ENCODE measurements around the gene KCNQ4.

KCNQ4 gene

DNA sequence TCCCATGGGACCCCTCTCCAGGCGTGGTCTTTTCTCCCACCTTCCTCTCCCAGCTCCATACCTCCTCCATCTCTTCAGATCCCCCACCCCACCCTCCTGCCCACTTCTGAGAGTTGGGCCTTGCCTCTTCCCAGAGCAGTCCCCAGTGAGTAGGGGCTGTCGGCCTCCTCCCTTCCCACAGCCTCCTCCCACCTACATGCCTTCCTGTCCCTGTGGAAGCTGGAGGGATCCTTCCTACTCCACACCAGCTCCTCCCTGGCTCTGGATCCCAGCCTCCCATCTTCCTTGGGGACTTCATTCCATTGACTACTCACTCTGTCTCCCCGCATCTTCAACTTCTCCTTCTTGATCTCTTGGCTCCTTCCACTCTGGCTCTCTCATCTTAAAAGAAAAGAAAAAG lies 24.9 kb downstream of the KCNQ4 start:
- no peak overlapping the region for H3K27ac ChIP-seq (ENCODE audit: low read length)
- H3K9ac ChIP-seq (ENCODE audit: low read length in 2 of 2), result no peak overlapping the region
- no peaks in the 10 kb centered on the region for H3K36me3 ChIP-seq (ENCODE audit: control insufficient read depth in 2 of 2, insufficient read depth in 2 of 2, low read length in 2 of 2)
- H3K4me1 ChIP-seq (ENCODE audit: control insufficient read depth, insufficient read depth, low read length), result peaks cover 38% of the 10 kb centered on the region
- no peak overlapping the region for H3K4me3 ChIP-seq (ENCODE audit: low read length in 2 of 2)
- H3K27me3 ChIP-seq (ENCODE audit: control insufficient read depth in 1 of 2, insufficient read depth in 2 of 2, low read length in 2 of 2), result no peaks in the 10 kb centered on the region
- no peaks in the 10 kb centered on the region for H3K9me3 ChIP-seq (ENCODE audit: control insufficient read depth in 2 of 2, low read length in 2 of 2)

GRCh38 chr1:40808909-40809308 lies 25.3 kb downstream of the KCNQ4 start:
- H3K27me3 ChIP-seq (ENCODE audit: control insufficient read depth in 1 of 2, insufficient read depth in 2 of 2, low read length in 2 of 2), result no peaks in the 10 kb centered on the region
- H3K9ac ChIP-seq (ENCODE audit: low read length in 2 of 2), result no peak overlapping the region
- H3K9me3 ChIP-seq (ENCODE audit: control insufficient read depth in 2 of 2, low read length in 2 of 2), result no peaks in the 10 kb centered on the region
- peaks cover 33% of the 10 kb centered on the region for H3K4me1 ChIP-seq (ENCODE audit: control insufficient read depth, insufficient read depth, low read length)
- H3K36me3 ChIP-seq (ENCODE audit: control insufficient read depth in 2 of 2, insufficient read depth in 2 of 2, low read length in 2 of 2), result no peaks in the 10 kb centered on the region
- H3K4me3 ChIP-seq (ENCODE audit: low read length in 2 of 2), result no peak overlapping the region
- no peak overlapping the region for H3K27ac ChIP-seq (ENCODE audit: low read length)

GRCh38 chr1:40810927-40811326 lies 27.3 kb downstream of the KCNQ4 start:
- Histone ChIP-seq H3K9ac (ENCODE audit: low read length in 2 of 2) (no peak overlapping the region), H3K36me3 (ENCODE audit: control insufficient read depth in 2 of 2, insufficient read depth in 2 of 2, low read length in 2 of 2) (no peaks in the 10 kb centered on the region), H3K9me3 (ENCODE audit: control insufficient read depth in 2 of 2, low read length in 2 of 2) (no peaks in the 10 kb centered on the region), H3K27ac (ENCODE audit: low read length) (no peak overlapping the region), H3K4me3 (ENCODE audit: low read length in 2 of 2) (no peak overlapping the region), H3K27me3 (ENCODE audit: control insufficient read depth in 1 of 2, insufficient read depth in 2 of 2, low read length in 2 of 2) (no peaks in the 10 kb centered on the region), H3K4me1 (ENCODE audit: control insufficient read depth, insufficient read depth, low read length) (peaks cover 25% of the 10 kb centered on the region)

DNA sequence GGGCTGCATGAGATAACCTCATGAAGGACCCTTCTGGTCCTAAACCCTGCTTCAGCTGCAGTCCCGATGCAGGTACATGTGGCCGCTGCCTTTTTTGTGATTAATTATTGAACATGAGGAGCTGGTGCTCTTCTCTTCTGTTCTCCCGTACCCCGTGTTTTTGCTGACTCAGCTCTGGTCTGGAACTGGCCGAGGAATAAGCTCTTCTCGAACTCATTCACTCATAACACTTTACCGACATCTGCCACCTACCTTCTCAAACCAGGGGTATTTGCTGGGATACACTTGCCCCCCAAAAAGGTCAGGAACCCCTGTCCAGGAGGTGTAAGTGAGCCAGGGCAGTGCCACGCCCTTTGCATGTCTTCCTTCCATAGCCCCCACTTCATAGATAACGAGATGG lies 31.8 kb downstream of the KCNQ4 start:
- peaks cover 0 to 7% of the 10 kb centered on the region in 2 donors for H3K36me3 ChIP-seq (ENCODE audit: control insufficient read depth in 2 of 2, insufficient read depth in 2 of 2, low read length in 2 of 2)
- H3K27me3 ChIP-seq (ENCODE audit: control insufficient read depth in 1 of 2, insufficient read depth in 2 of 2, low read length in 2 of 2), result no peaks in the 10 kb centered on the region
- no peak overlapping the region for H3K9ac ChIP-seq (ENCODE audit: low read length in 2 of 2)
- no peaks in the 10 kb centered on the region for H3K9me3 ChIP-seq (ENCODE audit: control insufficient read depth in 2 of 2, low read length in 2 of 2)
- no peak overlapping the region for H3K4me3 ChIP-seq (ENCODE audit: low read length in 2 of 2)
- no peak overlapping the region for H3K27ac ChIP-seq (ENCODE audit: low read length)
- H3K4me1 ChIP-seq (ENCODE audit: control insufficient read depth, insufficient read depth, low read length), result peaks cover 10% of the 10 kb centered on the region

DNA sequence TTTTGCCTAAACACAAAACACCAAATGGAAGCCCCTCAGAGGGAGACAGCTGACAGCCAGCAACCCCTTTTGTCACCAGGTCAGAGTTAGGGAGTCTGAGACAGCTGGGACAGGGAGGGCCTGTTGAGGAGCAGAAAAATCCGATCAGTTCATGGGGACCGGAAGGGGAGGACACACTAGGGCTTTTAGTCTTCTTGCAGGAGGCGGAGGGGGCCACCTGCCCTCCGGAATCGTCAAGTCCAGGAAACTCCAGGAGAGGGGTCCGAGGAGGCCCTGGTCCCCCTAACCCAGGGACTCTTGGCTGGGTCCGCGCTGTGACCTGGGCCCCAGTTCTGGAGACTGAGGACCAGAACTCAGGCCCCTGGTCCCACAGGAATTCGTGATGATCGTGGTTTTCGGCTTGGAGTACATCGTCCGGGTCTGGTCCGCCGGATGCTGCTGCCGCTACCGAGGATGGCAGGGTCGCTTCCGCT lies 34.2 kb downstream of the KCNQ4 start:
- H3K27me3 ChIP-seq (ENCODE audit: control insufficient read depth in 1 of 2, insufficient read depth in 2 of 2, low read length in 2 of 2), result no peaks in the 10 kb centered on the region
- peaks cover 22% of the 10 kb centered on the region for H3K4me1 ChIP-seq (ENCODE audit: control insufficient read depth, insufficient read depth, low read length)
- H3K9me3 ChIP-seq (ENCODE audit: control insufficient read depth in 2 of 2, low read length in 2 of 2), result no peaks in the 10 kb centered on the region
- peaks cover 0 to 15% of the 10 kb centered on the region in 2 donors for H3K36me3 ChIP-seq (ENCODE audit: control insufficient read depth in 2 of 2, insufficient read depth in 2 of 2, low read length in 2 of 2)
- no peak overlapping the region for H3K27ac ChIP-seq (ENCODE audit: low read length)
- no peak overlapping the region for H3K9ac ChIP-seq (ENCODE audit: low read length in 2 of 2)
- H3K4me3 ChIP-seq (ENCODE audit: low read length in 2 of 2), result no peak overlapping the region

DNA sequence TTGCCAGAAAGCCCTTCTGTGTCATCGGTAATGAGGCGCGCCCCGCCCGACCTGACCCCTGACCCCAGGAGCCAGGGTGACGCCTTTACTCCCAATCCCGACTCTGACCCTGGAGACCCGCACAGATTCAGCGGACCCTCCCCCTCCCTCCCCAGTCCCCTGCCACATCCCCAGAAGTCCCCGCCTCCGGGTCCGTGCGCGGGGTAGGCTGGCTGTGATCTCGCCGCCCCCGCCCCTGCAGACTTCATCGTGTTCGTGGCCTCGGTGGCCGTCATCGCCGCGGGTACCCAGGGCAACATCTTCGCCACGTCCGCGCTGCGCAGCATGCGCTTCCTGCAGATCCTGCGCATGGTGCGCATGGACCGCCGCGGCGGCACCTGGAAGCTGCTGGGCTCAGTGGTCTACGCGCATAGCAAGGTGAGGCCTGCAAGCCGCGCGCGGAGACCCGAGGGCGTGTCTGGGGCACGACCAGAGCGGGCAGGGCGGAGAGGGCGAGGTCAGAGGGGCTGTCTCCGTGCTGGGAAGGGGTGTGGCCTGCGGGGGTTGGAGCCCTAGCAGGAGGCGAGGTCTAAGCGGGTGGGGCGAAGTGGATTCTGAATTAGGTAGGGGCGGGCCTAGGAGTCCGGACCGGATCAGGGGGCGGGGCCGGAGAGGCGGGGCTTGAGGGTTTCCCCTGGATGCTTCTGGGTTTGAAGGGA lies 34.8 kb downstream of the KCNQ4 start:
- peaks cover 23% of the 10 kb centered on the region for H3K4me1 ChIP-seq (ENCODE audit: control insufficient read depth, insufficient read depth, low read length)
- H3K9ac ChIP-seq (ENCODE audit: low read length in 2 of 2), result no peak overlapping the region
- H3K4me3 ChIP-seq (ENCODE audit: low read length in 2 of 2), result peak overlapping the region; percentile 31 to 59
- H3K27ac ChIP-seq (ENCODE audit: low read length), result no peak overlapping the region
- H3K36me3 ChIP-seq (ENCODE audit: control insufficient read depth in 2 of 2, insufficient read depth in 2 of 2, low read length in 2 of 2), result peaks cover 0 to 15% of the 10 kb centered on the region in 2 donors
- no peaks in the 10 kb centered on the region for H3K27me3 ChIP-seq (ENCODE audit: control insufficient read depth in 1 of 2, insufficient read depth in 2 of 2, low read length in 2 of 2)
- no peaks in the 10 kb centered on the region for H3K9me3 ChIP-seq (ENCODE audit: control insufficient read depth in 2 of 2, low read length in 2 of 2)

GRCh38 chr1:40819101-40819500 lies 35.5 kb downstream of the KCNQ4 start:
- peaks cover 26% of the 10 kb centered on the region for H3K4me1 ChIP-seq (ENCODE audit: control insufficient read depth, insufficient read depth, low read length)
- H3K27ac ChIP-seq (ENCODE audit: low read length), result no peak overlapping the region
- H3K9ac ChIP-seq (ENCODE audit: low read length in 2 of 2), result no peak overlapping the region
- H3K4me3 ChIP-seq (ENCODE audit: low read length in 2 of 2), result no peak overlapping the region
- H3K9me3 ChIP-seq (ENCODE audit: control insufficient read depth in 2 of 2, low read length in 2 of 2), result no peaks in the 10 kb centered on the region
- peaks cover 0 to 15% of the 10 kb centered on the region in 2 donors for H3K36me3 ChIP-seq (ENCODE audit: control insufficient read depth in 2 of 2, insufficient read depth in 2 of 2, low read length in 2 of 2)
- no peaks in the 10 kb centered on the region for H3K27me3 ChIP-seq (ENCODE audit: control insufficient read depth in 1 of 2, insufficient read depth in 2 of 2, low read length in 2 of 2)

DNA sequence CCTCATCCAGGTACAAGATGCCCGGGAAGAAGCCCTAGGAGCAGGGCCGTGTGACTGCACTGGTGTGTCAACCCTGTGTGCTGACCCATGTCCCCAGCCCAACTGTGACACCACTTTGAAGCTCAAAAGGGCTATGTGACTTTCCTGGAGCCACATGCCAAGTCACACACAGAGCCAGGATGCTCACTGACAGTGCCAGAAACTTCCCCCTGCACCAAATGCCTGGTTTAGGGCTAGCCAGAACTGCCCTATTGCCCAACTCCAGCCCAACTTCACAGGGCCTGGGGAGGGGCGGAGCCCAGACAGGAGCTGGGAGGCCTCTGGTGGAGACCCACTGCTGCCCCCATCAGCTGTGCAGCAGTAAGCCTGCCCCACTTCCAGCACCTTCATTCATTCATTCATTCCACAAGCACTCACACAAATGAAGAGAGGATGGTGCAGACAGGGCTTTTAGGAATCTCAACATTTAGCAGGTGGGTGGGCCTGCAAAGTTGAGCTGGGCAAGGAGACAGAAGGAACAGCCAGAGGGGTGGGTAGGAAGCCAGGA lies 36.7 kb downstream of the KCNQ4 start:
- H3K27me3 ChIP-seq (ENCODE audit: control insufficient read depth in 1 of 2, insufficient read depth in 2 of 2, low read length in 2 of 2), result no peaks in the 10 kb centered on the region
- H3K4me1 ChIP-seq (ENCODE audit: control insufficient read depth, insufficient read depth, low read length), result peaks cover 36% of the 10 kb centered on the region
- no peak overlapping the region for H3K27ac ChIP-seq (ENCODE audit: low read length)
- no peaks in the 10 kb centered on the region for H3K9me3 ChIP-seq (ENCODE audit: control insufficient read depth in 2 of 2, low read length in 2 of 2)
- H3K36me3 ChIP-seq (ENCODE audit: control insufficient read depth in 2 of 2, insufficient read depth in 2 of 2, low read length in 2 of 2), result peaks cover 0 to 15% of the 10 kb centered on the region in 2 donors
- no peak overlapping the region for H3K4me3 ChIP-seq (ENCODE audit: low read length in 2 of 2)
- H3K9ac ChIP-seq (ENCODE audit: low read length in 2 of 2), result no peak overlapping the region

DNA sequence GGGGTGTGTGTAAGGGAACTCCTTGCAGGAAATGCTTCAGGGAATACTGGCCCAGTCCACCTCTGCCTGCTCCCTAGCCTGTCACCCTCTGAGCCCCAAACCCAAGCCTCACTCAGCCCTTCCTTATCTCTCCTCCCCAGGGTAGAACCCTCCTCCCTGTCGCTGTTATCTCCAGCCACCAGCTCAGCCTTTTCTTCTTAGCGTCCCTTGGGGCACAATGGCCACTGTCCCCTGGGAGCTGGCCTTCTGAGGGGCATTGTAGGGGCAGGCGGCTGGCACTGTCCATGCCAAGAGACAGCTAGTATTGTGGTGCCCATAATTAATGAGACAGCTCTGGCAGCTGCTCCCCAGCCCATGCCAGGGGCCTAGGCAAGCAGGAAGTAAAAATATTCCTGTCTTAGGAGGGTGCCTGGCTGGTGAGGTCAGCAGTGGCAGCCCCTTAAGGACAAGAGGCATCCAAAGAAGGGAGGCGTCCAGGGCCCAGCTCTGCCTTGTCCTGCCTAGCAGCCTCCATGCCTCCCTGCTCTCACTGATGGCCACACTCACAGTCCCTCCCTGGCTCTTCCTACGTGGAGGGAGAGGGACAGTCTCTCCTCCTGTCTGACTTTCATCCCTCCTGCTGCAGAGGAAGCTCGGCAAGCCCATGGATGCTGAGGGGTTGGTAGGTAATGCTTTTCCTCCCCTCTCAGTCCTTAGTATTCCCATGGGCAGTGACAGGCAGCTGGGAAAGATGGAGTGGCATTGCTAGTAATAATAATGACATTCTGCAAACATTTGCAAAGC lies 37.5 kb downstream of the KCNQ4 start:
- H3K27me3 ChIP-seq (ENCODE audit: control insufficient read depth in 1 of 2, insufficient read depth in 2 of 2, low read length in 2 of 2), result no peaks in the 10 kb centered on the region
- H3K9me3 ChIP-seq (ENCODE audit: control insufficient read depth in 2 of 2, low read length in 2 of 2), result no peaks in the 10 kb centered on the region
- H3K27ac ChIP-seq (ENCODE audit: low read length), result peak overlapping the region; percentile 24
- H3K4me1 ChIP-seq (ENCODE audit: control insufficient read depth, insufficient read depth, low read length), result peaks cover 41% of the 10 kb centered on the region
- peak overlapping the region in 1 of 2 donors; percentile 13 for H3K9ac ChIP-seq (ENCODE audit: low read length in 2 of 2)
- no peak overlapping the region for H3K4me3 ChIP-seq (ENCODE audit: low read length in 2 of 2)
- peaks cover 0 to 15% of the 10 kb centered on the region in 2 donors for H3K36me3 ChIP-seq (ENCODE audit: control insufficient read depth in 2 of 2, insufficient read depth in 2 of 2, low read length in 2 of 2)

DNA sequence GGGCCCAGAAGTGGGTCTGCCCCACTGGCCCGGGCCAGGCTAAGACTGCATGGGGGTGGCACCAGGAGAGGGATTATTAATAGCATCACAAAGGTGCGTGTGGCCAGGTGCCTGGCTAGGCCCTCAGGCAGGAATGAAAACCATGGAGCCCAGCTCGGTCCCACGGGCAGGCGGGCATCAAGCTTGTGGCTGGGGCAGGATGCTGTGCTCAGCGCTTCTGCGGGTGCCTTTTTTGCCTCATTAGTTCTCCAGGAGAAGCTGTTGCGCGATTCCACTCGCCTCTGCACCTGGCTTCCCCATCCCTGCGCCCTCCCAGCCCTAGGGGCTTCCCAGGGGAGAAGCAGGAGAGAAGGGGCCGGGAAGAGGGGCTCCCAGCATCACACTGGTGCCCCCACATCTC lies 39.3 kb downstream of the KCNQ4 start:
- H3K9ac ChIP-seq (ENCODE audit: low read length in 2 of 2), result no peak overlapping the region
- H3K27me3 ChIP-seq (ENCODE audit: control insufficient read depth in 1 of 2, insufficient read depth in 2 of 2, low read length in 2 of 2), result no peaks in the 10 kb centered on the region
- H3K27ac ChIP-seq (ENCODE audit: low read length), result no peak overlapping the region
- no peak overlapping the region for H3K4me3 ChIP-seq (ENCODE audit: low read length in 2 of 2)
- H3K9me3 ChIP-seq (ENCODE audit: control insufficient read depth in 2 of 2, low read length in 2 of 2), result no peaks in the 10 kb centered on the region
- H3K36me3 ChIP-seq (ENCODE audit: control insufficient read depth in 2 of 2, insufficient read depth in 2 of 2, low read length in 2 of 2), result peaks cover 0 to 15% of the 10 kb centered on the region in 2 donors
- peaks cover 41% of the 10 kb centered on the region for H3K4me1 ChIP-seq (ENCODE audit: control insufficient read depth, insufficient read depth, low read length)
